ENCODE data around the gene ASTN2. TPM values are rescaled to one million over a fixed set of nuclear protein-coding genes. Genes with fewer than 3 reads are reported as not detected.

Gene ASTN2
- total RNA-seq, 4 donors from 2014 or later: 0.94 to 5.6 (median 3.7) TPM

GRCh38 chr9:117046666-117047327 is 368.1 kb downstream of the ASTN2 start:
- Histone ChIP-seq H3K9me3 (no peaks in the 10 kb centered on the region), H3K36me3 (no peaks in the 10 kb centered on the region), H3K4me3 (replicated peaks in 1 of 3) (no peak overlapping the region), H3K4me1 (no peaks in the 10 kb centered on the region), H3K27me3 (no peaks in the 10 kb centered on the region), H3K27ac (no peak overlapping the region)
- DNase-seq: no peak
- intact Hi-C loops (cut with DNase I): no loop called here
- no peak for TF ChIP-seq POLR2A (IDR thresholded peaks at IDR 0.05)
- TF ChIP-seq, protein P1, sequence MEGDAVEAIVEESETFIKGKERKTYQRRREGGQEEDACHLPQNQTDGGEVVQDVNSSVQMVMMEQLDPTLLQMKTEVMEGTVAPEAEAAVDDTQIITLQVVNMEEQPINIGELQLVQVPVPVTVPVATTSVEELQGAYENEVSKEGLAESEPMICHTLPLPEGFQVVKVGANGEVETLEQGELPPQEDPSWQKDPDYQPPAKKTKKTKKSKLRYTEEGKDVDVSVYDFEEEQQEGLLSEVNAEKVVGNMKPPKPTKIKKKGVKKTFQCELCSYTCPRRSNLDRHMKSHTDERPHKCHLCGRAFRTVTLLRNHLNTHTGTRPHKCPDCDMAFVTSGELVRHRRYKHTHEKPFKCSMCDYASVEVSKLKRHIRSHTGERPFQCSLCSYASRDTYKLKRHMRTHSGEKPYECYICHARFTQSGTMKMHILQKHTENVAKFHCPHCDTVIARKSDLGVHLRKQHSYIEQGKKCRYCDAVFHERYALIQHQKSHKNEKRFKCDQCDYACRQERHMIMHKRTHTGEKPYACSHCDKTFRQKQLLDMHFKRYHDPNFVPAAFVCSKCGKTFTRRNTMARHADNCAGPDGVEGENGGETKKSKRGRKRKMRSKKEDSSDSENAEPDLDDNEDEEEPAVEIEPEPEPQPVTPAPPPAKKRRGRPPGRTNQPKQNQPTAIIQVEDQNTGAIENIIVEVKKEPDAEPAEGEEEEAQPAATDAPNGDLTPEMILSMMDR (IDR thresholded peaks at IDR 0.05): no peak
- 81 to 83% methylated on average over 3 of the region's 3 CpGs for WGBS, 2 donors

GRCh38 chr9:117044241-117044640 is 370.6 kb downstream of the ASTN2 start:
- Histone ChIP-seq H3K27ac (no peak overlapping the region), H3K9me3 (no peaks in the 10 kb centered on the region), H3K36me3 (no peaks in the 10 kb centered on the region), H3K4me1 (no peaks in the 10 kb centered on the region), H3K4me3 (replicated peaks in 1 of 3) (no peak overlapping the region), H3K27me3 (no peaks in the 10 kb centered on the region)
- TF ChIP-seq, protein P1 (IDR thresholded peaks at IDR 0.05): no peak
- TF ChIP-seq POLR2A (IDR thresholded peaks at IDR 0.05): no peak
- no peak for DNase-seq
- intact Hi-C loops (cut with DNase I): no loop called here
- 28 to 39% methylated on average over 4 of the region's 4 CpGs for WGBS, 2 donors

DNA sequence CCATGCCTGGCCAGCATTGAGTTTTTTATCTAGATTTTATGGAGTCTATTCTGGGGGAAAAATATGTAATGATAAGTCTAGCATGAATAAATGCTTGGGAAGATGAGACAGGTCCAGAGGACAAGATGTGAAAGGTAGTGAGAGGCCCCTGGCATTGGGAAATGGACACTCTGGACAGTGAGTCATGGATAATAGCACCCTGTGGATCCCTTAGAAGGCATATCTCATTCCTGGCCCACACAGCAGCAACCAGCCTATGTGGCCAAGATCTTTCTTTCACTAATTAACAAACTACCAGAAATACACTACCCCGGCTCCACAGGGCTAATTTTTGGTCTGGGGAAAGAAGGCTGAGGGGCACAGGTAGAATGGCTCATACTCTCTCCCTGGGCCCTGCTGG is 371.7 kb downstream of the ASTN2 start:
- DNase-seq: no peak
- no peaks in the 10 kb centered on the region for H3K27me3 ChIP-seq
- WGBS, 2 donors: 84 to 100% methylated on average over 1 of the region's 1 CpG
- TF ChIP-seq, protein P1 (IDR thresholded peaks at IDR 0.05): no peak
- TF ChIP-seq POLR2A (IDR thresholded peaks at IDR 0.05): no peak
- intact Hi-C loops (cut with DNase I): no loop called here
- H3K27ac ChIP-seq: no peak overlapping the region
- H3K9me3 ChIP-seq: no peaks in the 10 kb centered on the region
- H3K36me3 ChIP-seq: no peaks in the 10 kb centered on the region
- no peaks in the 10 kb centered on the region for H3K4me1 ChIP-seq
- no peak overlapping the region for H3K4me3 ChIP-seq (replicated peaks in 1 of 3)

- no peak overlapping the region for H3K4me3 ChIP-seq (replicated peaks in 1 of 3)
- intact Hi-C loops (cut with DNase I): no loop called here
- TF ChIP-seq, protein P1 (IDR thresholded peaks at IDR 0.05): no peak
- TF ChIP-seq POLR2A (IDR thresholded peaks at IDR 0.05): no peak
- H3K36me3 ChIP-seq: no peaks in the 10 kb centered on the region
- H3K4me1 ChIP-seq: no peaks in the 10 kb centered on the region
- H3K27ac ChIP-seq: no peak overlapping the region
- H3K9me3 ChIP-seq: no peaks in the 10 kb centered on the region
- no peaks in the 10 kb centered on the region for H3K27me3 ChIP-seq
- DNase-seq: no peak
- 54 to 70% methylated on average over 1 of the region's 1 CpG for WGBS, 2 donors
These were observed 379.3 kb downstream of the ASTN2 start for GRCh38 chr9:117035546-117035945.

- no peak for DNase-seq
- Histone ChIP-seq H3K27me3 (no peaks in the 10 kb centered on the region), H3K36me3 (no peaks in the 10 kb centered on the region), H3K4me3 (replicated peaks in 1 of 3) (no peak overlapping the region), H3K27ac (no peak overlapping the region), H3K4me1 (no peaks in the 10 kb centered on the region), H3K9me3 (no peaks in the 10 kb centered on the region)
- TF ChIP-seq POLR2A (IDR thresholded peaks at IDR 0.05): no peak
- TF ChIP-seq, protein P1 (IDR thresholded peaks at IDR 0.05): no peak
- intact Hi-C loops (cut with DNase I): no loop called here
- WGBS, 2 donors: 22 to 39% methylated on average over 2 of the region's 2 CpGs
These were observed 380.0 kb downstream of the ASTN2 start for GRCh38 chr9:117034866-117035265.

Data from thyroid gland (tissue), 4 donors.